ENCODE measurements around the gene OR4N5.
"Not testable (repeated sequence)": the region's sequence is repeated elsewhere in the genome, so short reads cannot be mapped to it uniquely, and the experiment has no call there.

Gene OR4N5, protein sequence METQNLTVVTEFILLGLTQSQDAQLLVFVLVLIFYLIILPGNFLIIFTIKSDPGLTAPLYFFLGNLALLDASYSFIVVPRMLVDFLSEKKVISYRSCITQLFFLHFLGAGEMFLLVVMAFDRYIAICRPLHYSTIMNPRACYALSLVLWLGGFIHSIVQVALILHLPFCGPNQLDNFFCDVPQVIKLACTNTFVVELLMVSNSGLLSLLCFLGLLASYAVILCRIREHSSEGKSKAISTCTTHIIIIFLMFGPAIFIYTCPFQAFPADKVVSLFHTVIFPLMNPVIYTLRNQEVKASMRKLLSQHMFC

DNA sequence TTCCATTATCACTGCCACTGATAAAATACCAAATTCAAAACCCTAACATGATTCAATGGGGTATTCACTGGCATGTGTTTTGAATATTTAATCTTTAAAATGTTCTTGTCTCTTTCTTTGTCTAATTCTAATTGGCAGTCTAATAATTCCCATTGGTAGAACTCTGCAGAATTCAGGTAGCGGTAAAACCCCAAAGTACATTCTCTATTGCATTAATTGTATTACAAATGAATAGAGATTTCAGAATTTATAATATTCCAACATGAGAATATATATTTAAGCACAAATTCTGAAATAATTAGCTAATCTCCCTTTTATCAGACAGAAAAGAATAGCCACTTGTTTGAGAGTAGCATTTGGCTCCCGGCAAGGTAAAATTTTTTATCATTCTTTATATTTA is at the start of gene OR4N5:
TSS of gene OR4N5 (plus strand) at position 301 of the 400 bp plus-strand sequence. CDS start 4,916 bp downstream, outside the sequence.
- DNase-seq: no peak

DNA sequence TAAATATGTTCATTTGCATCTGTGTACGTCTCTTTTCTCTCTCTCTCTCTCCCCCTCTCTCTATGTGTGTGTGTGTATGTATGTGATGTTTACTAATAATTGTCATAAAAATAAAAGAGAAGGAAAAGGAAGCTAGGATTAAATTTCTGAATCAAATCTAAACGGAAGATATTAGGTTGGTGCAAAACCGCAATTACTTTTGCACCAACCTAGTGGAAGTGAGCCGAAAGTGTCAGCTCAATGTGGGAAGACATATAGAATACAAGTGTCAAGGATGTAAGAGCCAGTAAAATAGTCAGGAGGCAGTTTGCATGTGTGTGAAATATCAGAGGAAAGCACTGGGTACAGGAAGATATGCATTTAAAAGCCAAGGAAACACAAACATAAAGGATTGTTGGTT is 46.6 kb upstream of the OR4N5 start:
- DNase-seq: no peak

DNA sequence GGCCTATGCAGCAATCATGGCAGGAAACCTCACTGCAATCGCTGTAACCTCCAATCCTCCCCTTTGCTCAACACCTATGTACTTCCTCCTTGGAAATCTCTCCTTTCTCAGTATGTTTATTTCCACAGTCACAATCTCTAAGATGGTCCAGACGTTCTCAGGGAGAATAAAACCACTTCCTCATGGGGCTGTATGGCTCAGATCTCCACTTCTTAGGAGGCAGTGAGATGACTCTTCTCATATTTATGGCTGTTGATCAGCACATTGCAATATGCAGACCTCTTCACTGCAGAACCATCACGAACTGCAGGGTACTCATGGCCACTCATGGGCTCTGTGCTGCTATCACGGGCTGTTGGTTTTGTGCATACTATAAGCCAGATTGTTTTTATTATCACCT is 45.2 kb upstream of the OR4N5 start:
- DNase-seq: no peak

DNA sequence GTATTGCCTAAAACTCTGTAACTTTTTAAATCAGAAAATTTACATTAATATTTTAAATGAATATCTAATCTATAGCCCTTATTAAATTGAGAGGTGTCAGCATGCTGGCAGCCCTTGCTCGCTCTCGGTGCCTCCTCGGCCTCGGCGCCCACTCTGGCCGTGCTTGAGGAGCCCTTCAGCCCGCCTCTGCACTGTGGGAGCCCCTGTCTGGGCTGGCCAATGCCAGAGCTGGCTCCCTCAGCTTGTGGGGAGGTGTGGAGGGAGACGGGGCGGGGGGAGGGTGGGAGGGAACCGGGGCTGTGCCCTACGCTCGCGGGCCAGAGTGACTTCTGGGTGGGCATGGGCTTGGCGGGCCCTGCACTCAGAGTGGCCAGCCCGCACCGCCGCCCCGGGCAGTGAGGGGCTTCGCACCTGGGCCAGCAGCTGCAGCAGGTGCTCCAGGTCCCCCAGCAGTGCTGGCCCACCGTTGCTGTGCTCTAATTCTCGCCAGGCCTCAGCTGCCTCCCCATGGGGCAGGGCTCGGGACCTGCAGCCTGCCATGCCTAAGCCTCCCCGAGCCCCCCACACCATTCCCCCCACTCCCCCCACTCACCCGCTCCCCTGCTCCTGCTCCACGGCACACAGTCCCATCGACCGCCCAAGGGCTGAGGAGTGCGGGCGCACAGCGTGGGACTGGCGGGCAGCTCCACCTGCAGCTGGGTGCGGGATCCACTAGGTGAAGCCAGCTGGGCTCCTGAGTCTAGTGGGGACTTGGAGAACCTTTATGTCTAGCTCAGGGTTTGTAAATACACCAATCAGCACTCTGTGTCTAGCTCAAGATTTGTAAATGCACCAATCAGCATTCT is 39.5 kb upstream of the OR4N5 start:
- not testable (repeated sequence) for DNase-seq

DNA sequence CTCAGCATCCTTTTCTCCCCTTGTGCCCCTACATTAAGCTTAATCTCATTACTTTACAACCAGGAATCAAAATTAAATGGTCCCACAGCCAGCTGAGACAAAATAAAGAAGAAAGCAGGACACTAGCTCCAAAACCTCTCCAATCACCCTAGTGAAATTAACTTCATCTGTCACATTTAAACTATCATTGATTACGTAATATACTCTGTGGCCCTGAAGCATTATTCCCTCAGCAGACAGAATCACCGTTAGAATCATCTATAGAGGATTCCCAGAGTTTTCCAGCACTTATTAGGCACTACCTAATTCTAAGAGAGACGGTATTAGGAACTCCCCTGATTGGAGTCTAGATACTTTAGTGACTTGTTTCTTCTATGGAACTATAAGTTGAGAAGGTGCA is 28.2 kb upstream of the OR4N5 start, which contains the start of gene OR4K17:
TSS of gene OR4K17 (plus strand) at position 302 of the 400 bp plus-strand sequence. CDS start 6,761 bp downstream, outside the sequence.
- DNase-seq: no peak

DNA sequence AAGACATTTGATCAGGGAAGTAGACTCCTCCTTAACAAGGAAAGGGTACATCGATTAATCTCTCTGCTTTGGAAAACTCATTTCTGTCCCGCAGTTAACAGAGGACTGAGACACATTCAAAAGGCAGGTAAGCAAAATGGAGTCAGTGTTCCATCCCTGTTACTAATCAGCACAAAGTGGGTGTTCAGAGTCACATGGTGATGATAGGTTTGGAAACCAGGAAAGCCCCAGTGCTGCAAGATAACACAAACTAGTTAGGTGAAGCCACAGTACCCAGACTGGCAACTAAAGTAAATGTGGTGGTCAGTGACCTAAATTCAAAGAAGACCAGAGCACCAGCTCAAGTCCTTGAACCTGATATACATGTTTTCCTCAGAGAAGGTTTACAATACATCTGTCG is 26.3 kb upstream of the OR4N5 start:
- no peak for DNase-seq

DNA sequence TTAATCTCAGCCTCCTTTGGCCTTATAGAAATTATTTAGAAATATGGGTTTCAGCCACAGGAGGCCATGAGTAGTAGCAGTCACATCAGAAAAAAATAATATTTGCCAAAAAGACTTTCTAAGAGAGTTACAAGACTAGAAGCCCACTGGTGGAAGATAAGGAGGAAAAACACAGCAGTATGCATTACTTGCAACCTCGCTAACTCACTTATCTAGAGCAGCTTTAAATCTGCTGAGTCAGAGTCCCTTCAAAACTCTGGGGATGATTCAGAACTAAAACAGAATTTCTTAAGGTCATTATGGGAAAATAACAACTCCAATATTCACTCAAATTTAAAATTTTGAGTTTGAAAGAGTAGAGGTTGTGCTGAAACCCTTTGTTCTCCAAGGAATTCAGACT is 21.9 kb upstream of the OR4N5 start:
- DNase-seq: no peak

DNA sequence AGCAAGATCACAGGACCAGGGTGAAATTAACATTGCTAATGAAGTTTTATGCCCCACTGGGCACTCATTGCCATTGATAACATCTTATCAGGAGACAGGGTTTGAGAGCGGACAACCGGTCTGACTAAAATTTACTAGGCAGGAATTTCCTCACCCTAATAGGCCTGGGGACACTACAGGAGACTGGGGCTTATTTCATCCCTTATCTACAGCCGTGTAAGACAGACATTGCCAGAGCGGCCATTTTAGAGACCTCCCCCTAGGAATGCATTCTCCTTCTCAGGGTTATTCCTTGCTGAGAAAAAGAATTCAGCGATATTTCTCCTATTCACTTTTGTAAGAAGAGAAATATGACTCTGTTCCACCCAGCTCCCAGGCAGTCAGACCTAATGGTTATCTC is 19.8 kb upstream of the OR4N5 start:
- DNase-seq: no peak

DNA sequence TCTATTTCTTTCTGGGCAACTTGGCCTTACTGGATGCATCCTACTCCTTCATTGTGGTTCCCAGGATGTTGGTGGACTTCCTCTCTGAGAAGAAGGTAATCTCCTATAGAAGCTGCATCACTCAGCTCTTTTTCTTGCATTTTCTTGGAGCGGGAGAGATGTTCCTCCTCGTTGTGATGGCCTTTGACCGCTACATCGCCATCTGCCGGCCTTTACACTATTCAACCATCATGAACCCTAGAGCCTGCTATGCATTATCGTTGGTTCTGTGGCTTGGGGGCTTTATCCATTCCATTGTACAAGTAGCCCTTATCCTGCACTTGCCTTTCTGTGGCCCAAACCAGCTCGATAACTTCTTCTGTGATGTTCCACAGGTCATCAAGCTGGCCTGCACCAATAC is 5.3 kb downstream of the OR4N5 start:
- no peak for DNase-seq

DNA sequence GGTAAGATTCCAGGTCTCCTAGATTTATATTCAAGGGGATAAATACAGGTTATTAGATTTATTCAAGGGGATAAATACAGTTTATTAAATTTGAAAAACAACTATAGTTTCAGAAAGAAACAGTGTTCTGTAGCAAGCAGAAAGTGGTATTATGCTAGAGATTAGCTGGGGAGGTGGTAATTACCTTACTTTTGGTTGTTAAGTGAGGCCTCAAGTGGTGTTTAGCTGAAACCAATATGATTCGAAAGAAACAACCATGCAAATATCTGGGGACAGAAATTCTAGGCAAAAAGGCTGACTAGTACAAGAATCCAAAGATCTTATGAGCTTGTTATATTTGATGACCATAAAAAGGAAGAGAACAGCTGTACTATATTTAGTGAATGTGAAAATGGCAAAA is 6.2 kb downstream of the OR4N5 start:
- no peak for DNase-seq

DNA sequence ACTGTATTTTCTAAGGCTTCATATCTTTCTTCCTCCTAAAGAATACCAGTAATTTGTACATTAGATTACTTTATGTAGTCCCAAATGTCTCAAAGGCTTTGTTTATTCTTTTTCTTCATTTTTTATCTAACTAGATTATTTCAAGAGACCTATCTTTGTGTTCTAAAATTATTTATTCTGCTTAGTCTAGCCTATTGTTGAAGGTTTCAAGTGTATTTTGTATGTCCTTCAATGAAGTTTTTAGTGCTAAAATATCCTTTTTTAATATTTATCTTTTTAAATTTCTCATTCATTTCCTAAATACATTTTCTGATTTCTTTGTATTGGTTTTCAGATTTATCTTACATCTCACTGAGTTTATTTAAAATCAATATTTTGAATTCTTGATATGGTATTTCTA is 25.8 kb downstream of the OR4N5 start:
- no peak for DNase-seq

DNA sequence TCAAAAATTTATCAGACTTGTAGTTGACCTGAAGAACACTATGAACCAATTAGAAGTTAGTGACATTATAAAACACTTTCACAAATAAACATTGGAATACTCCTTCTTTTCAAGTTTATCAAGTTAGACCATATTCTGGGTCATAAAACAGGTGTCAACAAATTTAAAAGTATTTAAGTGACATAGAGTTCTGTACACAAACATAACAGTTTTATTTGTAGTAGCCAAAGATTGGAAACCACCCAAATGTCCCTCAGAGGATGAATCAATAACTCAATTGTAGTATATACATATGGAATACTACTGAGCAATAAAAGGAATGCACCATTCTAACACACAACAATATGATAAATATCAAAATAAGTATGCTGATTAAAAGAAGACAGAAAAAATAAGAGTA is 28.5 kb downstream of the OR4N5 start:
- no peak for DNase-seq

DNA sequence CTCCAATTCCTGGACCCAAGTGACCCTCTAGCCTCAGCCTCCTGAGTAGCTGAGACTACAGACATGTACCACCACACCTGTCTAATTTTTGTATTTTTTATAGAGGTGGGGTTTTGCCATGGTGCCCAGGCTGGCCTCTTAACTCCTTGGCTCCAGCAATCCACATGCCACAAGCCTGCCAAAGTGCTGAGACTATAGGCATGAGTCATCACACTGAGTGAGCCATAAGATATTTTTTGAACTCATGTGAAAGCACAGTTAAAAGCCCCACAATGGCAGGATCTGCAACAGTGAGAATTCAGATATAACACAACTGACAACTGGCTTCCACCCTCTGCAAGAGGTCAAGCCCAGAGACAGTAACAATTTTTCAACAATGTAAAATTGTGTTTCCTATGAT is 31.2 kb downstream of the OR4N5 start:
- DNase-seq: not testable (repeated sequence)

DNA sequence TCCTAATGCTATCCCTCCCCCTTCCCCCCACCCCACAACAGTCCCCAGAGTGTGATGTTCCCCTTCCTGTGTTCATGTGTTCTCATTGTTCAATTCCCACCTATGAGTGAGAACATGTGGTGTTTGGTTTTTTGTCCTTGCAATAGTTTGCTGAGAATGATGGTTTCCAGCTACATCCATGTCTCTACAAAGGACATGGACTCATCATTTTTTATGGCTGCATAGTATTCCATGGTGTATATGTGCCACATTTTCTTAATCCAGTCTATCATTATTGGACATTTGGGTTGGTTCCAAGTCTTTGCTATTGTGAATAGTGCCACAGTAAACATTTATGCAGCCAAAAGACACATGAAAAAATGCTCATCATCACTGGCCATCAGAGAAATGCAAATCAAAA is 35.6 kb downstream of the OR4N5 start:
- DNase-seq: not testable (repeated sequence)

DNA sequence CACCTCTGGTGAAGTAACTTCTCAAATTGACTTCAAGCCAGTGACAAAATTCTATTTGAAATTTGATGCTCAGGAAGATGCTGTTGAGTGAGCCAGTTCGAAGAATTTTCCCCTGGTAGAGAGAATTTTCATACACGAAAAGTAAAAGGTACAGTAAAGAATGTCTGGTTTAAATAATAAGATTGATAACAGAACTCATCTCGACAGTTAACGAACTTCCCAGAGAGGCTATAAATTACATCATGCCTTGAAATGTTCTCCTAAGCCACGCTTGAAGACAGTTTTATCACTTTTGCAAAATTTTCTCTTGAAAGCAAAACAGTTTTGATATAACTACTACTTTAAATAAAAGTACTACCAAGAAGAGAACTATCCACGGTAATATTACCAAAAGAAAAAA is 37.7 kb downstream of the OR4N5 start:
- DNase-seq: no peak

DNA sequence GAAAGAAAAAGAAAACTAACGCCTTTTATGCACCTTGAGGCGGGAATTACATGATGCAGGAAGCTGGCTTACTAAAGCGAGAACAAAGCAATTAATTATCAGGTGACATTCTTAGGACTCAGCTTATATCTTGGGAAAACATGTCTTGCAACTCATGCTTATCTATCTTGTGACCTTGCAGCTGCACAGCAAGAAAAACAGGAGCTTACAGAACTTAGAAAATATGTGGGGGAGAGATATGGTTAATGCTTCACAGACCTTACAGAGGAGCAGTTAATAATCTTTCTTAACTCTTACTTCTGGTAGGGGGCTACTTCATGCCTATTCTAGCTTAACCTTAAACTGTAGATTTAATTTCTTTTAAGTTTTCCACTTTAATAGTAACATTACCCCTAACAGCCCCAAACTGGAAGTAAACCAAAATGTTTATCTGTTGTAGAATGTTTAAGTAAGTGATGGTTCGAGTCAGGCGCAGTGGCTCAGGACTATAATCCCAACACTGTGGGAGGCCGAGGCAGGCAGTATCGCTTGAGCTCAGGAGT is 38.9 kb downstream of the OR4N5 start:
- DNase-seq: no peak

DNA sequence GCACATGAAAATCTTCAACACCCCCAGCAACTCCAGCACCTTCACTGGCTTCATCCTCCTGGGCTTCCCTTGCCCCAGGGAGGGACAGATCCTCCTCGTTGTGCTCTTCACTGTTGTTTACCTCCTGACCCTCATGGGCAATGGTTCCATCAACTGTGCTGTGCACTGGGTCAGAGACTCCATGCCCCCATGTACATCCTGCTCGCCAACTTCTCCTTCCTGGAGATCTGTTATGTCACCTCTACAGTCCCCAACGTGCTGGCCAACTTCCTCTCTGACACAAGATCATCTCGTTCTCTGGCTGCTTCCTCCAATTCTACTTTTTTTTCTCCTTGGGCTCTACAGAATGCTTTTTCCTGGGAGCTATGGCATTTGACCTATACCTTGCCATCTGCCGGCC is 40.6 kb downstream of the OR4N5 start:
- no peak for DNase-seq

DNA sequence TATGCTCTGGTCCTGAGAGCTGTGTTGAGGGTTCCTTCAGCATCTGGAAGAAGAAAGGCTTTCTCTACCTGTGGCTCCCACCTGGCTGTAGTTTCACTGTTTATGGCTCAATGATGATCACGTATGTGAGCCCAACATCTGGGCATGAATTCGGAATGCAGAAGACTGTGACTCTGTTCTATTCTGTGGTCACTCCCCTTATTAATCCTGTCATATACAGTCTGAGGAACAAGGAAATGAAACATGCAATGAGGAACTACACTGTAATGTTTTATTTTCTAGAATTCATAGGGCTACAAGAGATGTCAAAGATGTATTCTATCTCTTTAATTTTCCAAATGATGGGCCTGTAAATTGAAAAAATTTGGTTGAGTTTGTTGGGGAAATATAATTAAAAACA is 41.3 kb downstream of the OR4N5 start:
- DNase-seq: no peak

DNA sequence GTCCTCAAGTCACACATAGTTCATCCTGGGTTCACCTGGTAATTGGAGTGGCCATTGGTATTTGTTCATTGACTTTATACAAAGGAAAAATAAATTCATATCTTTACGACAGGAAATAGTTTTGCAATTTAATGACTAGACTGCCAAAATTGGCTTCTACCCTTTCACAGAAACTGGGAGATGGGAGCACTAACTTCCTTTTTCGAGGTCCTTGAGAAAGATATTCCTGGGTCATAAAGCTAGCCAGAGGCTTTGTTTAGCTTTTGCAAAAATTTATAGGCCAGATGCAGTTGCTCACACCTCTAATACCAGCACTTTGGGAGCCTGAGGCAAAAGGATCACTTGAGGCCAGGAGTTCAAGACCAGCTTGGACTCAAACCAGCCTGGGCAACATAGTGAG is 41.9 kb downstream of the OR4N5 start:
- DNase-seq: no peak

DNA sequence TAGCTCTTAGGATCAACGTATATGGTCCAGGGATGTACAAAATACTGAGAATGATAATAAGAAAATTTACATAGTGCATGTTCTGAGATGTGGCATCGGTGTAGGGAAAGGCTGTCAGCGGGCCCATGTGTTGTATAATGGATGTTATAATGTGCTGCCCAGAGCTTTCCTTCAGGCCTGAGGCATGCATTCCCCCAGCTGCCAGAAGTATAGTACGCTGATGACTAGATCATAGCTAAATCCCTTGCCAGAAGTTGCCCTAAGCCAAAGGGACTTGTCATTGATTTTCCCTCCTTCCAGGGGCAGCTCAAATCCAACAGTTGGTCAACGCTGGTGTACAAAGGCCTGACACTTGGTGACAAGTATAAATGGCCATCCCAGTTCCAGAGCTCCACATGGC is 45.6 kb downstream of the OR4N5 start:
- no peak for DNase-seq

DNA sequence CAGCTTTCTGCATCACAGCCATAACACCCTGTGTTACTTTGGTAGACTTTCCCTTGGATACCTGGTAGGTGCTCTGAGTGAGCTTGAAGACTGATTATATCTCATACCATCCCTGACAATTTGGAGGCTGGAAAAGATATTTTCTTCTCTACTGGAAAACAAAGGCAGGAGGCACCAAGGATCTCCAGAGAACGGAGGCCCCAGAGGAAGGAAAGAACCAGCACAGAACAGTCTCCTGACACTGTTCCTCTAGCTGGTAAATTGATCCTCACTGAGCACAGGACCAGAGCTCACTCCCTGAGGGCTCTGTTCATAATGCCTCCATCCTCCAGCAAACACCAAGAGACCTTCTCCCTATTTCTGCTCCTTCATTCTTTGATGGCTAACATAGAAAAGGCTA is 52.0 kb downstream of the OR4N5 start, which contains the start of gene OR11G2:
TSS of gene OR11G2 (plus strand) at position 301 of the 400 bp plus-strand sequence. CDS start 6,542 bp downstream, outside the sequence.
- DNase-seq: no peak

DNA sequence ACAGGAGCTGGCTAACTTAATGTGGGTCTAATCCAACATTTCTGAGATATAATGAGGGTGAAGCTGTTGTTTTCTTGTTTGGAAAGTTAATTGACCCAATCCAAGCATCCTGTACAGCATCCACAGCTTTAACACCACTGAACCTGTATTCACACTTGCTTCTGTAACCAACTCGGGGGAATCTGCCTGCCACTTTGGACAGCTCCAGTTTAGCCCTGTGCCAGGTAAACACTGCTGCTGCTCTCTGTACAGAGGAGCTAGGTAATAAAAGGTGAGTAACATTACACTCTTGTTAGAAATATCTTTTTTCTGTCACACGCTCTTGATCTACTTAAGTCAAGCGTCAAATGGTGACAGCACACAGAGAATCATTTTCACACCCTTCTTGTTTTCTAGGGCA is 52.8 kb downstream of the OR4N5 start:
- no peak for DNase-seq

DNA sequence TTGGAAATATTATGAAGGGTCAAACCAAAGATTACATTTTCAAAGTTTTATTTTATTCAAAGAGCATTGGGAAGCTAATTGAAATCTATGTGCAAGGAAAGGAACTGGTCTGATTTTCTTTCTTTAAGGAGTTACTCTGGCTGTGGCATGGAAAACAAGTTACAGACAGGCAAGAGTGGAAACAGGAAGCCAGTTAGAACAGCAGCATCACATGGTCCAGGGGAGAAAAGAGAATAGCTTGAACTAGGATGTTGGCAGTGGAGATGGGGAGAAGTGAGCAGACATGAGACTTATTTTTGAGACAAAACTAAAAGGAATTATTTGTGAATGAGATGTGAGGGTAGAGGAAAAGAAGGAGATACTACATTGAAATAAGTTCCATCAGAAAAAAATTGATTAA is 55.5 kb downstream of the OR4N5 start:
- no peak for DNase-seq

Data from activated CD4-positive, alpha-beta T cell treated with anti-CD3 and anti-CD28 coated beads for 4 hours (primary cell).